GM21576 (cell line): ENCODE measurements around the gene CRY2.
"Not testable (repeated sequence)": the region's sequence is repeated elsewhere in the genome, so short reads cannot be mapped to it uniquely, and the experiment has no call there.

Source experiments
- ATAC-seq: cut with Tn5 transposase; IDR thresholded peaks from one replicate; pipeline ENCODE4 v1.9.1; 2021; ENCODE audit warnings: mild to moderate bottlenecking, moderate library complexity; ENCODE audit not compliant: unreplicated experiment

CRY2 gene

DNA sequence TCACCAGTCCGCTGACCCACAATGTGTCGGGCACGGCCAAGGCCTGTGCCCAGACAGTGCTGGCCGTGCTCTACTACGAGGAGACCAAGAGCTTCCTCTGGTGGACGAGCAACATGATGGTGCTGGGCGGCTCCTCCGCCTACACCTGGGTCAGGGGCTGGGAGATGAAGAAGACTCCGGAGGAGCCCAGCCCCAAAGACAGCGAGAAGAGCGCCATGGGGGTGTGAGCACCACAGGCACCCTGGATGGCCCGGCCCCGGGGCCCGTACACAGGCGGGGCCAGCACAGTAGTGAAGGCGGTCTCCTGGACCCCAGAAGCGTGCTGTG, 36.2 kb upstream of the CRY2 start:
- no peak for ATAC-seq

DNA sequence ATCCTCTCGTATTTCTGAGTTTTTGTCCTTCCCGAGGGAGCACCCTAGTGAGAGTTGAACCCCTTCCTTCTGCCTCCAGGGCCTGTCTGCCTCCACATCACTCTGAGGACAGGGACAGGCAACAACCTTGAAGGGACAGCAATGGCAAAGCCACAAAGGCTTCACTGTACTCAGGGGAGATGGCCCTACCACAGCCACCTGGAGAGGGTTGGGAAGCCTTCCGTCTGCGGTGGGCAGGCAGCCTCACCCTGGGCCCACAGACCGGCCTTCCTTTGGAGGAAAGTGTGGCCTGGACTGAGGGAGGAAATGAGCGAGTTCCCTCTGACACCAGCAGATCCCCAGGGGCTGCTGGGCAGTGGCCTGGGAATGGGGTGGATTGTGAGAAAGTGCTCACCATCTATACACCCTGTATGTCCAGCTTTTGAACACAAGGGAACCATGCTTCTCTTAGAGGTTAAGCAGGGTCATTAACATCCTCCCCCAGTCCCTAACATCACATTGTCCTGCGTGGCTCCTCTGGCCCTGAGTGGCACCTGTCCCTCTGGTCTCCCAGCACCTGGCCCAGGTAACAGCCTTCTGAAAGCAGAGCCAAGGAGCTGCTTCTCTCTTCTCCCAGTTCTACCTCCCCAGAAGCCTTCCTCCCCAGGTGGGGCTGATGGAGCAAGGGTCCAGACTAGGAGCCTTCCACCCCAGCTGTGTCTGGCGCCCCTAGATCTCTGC, 35.5 kb upstream of the CRY2 start:
- ATAC-seq = no peak

DNA sequence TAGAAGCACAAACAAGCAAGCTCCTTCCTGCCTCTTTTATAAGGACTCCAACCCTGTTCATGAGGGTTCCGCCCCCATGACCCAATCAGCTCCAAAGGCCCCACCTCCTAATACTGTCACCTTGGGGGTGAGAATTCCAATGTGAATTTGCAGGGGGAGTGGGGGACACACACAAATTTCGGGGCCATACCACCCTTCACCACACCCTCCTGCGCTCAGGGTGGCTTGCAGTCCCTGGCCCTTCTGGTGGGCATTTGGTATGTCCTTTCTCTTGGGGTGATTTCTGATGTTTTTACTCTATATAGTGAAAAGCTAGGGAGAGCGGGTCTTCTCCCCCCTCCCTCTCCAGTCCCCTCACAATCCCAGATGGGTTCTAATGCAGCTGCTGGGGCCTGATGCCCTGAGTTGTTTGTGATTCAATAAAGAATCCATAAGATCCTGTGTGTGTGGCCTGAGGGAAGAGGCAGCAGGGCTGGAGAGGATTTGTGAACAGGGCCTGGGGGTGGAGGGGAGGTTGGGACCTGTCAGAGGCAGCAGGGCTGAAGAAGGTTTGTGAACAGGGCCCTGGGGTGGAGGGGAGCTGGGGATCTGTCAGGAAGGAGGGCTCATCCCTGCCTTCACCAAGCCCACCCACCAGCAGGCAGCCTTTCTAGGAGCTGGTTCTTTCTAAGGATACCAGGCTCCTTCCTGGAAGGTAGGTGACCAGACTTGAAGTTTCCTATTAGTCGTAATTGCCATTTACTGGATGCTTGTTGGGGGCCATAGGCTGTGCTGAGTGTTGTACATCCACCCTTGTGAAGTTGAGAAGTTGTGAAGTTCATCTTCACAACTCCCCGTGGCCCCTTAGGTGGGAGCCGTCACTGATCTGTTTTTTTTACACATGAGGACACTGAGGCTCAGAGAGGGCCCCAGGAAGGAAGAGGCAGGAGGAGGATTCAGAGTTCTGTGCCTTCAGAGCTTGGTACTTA, 34.4 kb upstream of the CRY2 start:
- no peak for ATAC-seq

DNA sequence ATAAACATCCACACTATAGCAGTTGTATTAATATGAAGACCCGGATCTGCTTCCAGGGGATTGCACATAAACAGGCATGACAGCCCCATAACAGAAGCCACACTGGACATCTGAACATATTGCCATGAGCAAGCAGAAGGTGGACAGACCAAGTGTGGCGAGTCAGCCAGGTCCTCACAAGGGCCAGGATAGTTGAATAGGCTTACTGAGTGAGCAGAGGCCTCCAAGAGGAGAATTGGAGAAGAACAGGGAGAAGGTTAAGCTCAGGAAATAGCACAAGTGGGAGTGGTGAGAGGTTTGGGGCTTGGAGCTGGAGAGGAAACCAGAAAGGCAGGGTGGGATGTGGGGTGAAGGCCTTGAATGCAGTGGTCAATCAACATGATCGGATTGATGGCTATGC, 31.5 kb upstream of the CRY2 start:
- no peak for ATAC-seq

DNA sequence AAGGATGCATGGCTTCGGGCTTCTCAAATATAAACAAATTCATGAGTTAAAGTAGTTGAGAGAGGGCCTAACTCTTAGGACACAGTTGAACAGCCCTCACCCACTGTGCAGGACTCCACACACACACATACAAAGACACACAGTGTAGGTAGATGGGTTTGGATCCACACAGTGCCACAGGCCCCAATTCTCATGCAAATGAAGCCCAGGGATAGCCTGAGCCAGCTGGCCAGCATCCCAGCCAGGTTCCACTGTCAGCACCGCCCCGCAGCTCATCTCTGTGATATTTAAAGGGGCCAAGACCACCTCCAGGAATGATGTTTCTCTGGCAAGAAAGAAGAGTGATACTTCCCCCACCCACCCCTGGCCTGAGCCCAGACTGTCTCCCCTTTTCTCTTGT, 30.7 kb upstream of the CRY2 start:
- no peak for ATAC-seq

DNA sequence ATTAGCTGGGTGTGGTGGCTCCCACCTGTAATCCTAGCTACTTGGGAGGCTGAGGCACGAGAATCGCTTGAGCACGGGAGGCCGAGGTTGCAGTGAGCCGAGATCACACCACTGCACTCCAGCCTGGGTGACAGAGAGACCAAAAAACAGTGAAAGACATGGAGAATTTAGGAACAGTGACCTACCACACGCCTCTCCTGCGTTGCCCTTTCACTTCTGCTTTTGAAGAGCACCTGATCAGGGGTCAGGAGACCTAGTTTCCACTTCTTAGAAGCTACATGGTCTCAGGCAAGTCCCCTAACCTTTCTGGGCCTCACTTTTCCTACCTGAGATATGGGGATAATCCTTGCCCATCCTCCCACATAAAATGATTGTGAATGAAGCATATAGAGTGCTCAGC, 30.1 kb upstream of the CRY2 start:
- peak; percentile 91 for ATAC-seq

DNA sequence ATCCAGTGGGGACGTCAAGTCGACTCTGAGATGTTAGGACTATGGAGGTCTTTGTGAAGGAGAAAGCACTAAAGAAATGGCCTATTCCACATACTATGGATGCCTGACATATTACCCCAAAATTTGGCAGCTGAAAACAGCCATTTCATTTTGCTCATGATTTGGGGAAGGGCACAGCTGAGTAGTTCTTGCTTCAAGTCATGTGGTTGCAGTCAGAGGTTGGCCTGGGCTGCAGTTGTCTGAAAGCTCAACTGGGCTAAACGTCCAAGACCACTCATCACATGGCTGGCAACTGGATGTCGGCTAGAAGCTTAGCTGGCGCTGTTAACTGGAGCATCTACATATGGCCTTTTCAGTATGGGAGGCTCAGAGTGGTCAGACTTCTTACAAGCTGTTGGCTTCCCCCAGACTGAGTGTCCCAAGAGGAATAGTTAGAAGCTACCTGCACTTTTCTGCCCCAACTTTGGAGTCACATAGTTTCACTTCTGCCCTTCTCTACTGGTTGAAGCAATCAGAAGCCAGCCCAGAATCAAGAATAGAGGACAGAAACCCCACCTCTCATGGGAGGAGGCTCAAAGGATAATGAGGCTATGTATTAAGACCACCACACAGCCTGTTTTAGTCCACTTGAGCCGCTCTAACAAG, 28.2 kb upstream of the CRY2 start:
- ATAC-seq = no peak

DNA sequence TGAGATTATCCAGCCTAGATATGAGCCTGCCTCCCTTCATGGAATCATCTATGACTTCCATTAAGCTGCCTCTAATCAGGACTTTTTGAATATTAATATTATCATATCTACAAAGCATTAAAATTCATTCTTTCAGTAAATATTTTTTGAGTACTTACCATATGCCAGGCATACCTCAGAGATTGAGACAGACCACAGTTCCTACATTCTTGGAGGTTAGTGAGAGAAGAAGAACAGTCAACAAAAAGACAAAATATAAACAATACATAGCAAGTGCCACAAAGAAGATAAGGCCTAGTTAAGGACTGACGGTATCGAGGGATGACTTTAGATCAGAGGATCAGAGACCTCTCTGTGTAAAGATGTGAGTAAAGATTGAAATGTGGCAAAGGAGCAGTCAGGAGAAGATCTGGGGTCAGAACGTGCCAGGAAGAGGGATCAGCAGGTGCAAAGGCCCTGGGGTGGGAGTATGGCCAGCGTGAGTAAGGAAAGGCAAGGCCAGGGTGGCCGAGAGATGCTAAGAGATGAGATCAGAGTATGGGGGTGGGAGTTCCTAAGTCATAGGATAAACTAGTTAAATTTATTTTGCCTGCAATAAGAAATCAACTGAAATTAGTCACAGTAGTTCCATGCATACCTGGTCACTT, 26.9 kb upstream of the CRY2 start:
- ATAC-seq = no peak

DNA sequence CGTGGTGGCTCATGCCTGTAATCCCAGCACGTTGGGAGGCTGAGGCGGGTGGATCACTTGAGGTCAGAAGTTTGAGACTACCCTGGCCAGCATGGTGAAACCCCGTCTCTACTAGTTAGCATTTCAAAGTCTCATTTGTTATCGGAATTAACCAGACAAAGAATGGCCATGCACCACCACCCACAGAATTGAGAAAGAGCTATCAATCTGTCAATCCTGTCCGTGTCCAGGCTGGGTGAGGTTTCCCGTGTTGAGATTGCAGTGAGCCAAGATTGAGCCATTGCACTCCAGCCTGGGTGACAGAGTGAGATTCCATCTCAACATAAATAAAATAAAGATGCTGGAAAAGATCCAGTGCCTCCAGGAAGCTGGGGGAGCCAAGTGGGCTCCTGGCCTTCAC, 20.8 kb upstream of the CRY2 start:
- not testable (repeated sequence) for ATAC-seq

DNA sequence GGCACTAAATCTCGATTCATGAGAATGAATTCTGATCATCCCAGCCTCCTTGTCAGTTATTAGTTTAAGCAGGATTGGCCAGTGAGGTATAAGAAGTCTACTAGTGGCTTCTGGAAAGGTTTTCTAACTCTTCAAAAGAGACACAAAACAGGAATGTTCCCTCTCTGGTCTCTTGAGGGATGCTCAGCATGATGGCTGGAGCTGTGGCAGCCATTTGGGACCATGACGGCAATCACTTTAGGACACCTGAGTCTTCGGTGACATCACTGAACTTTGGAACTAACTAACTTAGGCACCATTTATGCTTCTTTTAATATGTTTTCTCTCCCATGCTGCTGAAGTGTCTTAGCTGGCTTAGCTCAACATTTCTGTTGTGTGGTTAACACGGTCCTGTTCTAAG, 20.2 kb upstream of the CRY2 start:
- ATAC-seq = no peak

DNA sequence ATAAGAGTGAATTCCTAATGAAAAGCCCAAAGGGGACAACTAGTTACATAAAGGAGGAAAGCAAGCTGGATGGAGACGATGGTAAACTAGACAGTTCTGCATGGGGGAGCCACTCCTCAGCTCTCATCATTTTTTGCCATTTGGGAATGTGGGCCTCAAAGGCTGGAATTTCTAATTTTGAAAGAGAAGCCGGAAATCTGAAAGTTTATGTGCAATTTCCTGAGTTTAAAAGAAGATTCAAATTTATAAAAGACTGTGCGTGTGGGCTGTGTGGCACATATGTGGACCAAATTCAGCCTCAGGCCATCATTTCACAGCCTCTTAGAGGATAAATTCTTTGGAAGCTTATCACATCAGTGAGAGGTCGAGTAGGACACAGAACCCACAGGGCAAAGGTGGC, 18.3 kb upstream of the CRY2 start:
- no peak for ATAC-seq

DNA sequence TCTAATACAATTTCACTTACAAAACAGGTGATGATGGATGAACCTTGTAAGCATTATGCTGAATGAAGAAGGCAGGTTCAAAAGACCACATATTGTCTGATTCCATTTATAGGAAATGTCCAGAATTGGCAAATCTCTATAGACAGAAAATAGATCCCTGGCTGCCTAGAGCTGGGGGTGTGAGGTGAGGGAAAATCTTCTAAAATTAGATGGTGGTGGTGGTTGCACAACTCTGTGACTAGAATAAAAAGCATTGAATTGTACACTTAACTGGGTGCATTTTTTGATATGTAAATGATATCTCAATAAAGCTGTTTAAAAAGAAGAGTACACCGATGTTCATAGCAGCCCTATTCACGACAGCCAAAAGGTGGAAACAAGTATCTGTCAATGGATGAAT, 16.7 kb upstream of the CRY2 start:
- ATAC-seq = no peak

DNA sequence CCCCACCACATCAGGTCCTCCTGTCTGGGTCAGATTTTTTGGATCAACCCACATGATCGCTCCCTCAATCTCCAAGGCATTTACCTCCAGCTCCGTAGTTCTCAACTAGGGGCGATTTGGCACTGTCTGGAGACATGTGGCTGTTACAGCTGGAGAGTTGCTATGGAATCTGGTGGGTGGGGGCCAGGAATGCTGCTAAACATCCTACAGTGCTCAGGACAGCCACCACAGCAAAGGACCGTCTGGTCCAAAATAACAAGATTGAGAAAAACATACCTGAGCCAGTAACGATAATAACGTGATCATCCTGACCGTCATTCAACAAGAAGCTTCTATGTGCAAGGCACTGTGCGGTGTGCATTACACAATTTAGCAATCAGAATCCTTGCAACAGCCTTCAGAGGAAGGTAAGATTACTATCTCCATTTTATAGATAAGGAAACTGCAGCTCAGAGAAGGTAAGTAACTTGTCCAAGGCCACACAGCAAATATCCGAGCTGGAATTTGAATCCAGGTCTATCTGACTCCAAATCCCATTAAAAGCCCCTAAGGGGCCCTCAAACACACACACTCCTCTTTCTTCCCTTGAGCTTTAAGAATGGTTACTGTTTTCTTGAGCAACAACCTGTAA, 14.3 kb upstream of the CRY2 start:
- no peak for ATAC-seq

DNA sequence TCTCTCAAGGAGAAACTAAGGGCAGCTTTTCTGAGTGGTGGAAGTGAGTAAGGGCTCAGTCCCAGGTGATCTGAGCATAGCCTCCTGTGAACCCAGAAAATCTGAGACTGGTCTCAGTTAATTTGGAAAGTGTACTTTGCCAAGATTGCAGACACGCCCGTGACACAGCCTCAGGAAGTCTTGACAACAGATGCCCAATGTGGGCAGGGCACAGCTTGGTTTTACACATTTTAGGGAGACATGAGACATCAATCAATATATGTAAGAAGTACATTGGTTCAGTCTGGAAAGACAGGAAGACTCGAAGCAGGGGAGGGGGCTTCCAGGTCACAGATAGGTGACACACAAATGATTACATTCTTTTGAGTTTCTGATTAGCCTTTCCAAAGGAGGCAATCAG, 13.5 kb upstream of the CRY2 start:
- no peak for ATAC-seq

DNA sequence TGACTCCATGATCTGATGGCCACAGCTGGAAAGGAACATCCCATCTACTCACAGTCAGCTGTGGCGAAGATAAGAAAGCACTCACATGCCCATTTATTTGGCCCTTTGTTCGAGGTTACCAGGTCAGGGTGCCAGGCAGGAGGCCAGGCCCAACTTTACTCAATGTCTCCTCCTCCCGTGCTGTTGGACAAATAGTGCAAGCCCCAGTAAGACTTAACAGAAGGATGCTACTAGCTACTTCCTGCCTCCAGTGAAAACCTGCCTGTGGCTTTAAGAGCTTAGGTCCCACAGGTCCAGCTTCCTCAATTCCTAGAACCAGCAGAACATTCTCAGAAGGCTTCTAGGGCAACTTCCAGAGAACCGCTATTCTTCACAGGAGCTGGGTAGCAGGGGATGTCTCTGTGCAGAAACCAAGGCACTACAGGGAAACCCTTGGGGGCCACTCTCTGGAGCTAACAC, 12.9 kb upstream of the CRY2 start:
- no peak for ATAC-seq

DNA sequence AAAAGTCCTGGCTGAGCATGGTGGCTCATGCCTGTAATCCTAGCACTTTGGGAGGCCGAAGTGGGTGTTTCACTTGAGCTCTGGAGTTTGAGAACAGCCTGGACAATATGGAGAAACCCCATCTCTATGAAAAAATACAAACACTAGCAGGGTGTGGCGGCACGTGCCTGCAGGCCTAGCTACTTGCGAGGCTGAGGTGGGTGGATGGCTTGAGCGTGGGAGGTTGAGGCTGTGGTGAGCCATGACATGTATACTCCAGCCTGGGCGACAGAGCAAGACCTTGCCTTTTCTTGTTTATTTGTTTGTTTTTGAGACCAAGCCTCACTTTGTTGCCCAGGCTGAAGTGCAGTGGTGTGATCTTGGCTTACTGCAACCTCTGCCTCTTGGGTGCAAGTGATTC, 8.1 kb upstream of the CRY2 start:
- no peak for ATAC-seq

DNA sequence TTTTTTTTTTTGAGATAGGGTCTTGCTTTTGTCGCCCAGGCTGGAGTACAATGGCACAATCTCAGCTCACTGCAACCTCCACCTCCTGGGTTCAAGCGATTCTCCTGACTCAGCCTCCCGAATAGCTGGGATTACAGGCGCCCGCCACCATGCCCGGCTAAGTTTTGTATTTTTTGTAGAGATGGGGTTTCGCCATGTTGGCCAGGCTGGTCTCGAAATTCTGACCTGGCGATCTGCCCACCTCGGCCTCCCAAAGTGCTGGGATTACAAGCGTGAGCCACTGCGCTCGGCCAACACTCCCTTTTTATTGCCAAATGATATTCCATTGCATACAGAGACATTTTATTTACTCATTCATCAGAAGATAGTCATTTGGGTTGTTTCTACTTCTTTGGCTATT, 7.0 kb upstream of the CRY2 start:
- ATAC-seq = not testable (repeated sequence)

DNA sequence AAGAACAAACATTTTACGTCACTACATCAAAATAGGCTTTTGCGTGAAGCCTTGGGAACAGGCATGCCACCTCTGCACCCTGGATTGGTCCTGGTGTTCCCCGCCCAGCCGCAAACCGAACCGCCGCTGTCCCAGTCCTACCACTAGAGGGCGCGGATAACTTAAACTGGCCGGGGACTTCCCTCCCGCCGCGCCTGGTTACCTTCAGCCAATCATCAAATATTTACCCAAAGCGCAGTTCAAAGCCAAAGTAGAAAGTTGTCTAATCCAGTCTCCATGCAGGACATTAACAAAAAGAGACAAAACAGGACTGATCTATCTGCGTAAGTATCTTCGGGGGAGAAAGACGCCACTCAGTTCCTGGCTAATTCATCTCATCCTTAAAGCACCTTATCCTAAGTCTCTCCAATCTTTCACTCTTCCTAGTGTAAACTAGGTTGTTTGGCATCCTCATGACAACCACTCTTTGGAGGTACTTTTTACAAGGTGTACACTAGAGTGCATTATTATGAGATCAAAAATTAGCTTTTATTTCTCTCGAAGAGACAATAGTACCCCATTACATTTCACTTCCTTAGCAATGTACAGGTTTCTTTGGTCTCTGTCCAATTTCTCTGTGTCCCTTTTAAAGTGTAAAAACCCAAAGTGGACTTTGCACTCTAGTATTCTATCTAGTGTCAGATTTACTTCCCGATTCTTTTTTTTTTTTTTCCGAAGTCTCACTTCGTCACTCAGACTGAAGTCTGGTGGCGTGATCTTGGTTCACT, 3.9 kb upstream of the CRY2 start:
- peak; percentile 24 for ATAC-seq

DNA sequence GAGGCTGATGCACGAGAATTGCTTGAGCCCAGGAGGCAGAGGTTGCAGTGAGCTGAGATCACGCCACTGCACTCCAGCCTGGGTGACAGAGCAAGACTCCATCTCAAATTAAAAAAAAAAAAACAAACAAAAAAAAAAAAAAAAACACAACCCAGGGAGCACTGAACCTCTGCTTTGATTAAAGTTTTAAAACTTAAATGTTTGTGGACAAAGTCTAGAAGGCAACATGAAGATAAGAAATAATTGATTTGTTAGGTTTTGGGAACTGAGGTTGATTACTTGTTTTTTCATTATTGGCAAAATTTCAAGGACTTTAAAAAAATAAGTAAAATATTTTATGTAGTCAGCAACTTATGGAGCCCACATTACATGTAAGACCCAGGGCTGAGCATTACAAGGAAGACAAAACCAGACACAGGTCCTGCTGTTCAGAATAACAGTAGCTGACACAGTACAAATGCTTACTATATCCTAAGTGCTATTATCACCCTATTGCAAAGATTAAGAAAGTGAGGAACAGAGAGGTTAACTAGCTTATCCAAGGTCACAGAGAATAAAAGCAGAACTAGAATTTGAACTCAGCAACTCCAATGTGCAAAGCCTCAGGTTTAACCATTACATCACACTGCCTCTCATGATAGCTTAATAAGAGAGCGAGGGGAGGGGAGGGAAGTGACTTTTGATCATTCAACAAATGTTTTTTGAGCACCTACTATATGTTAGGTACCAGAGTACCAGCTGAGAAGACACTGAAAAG, 2.3 kb upstream of the CRY2 start:
- no peak for ATAC-seq
